Measurements from ENCODE around the gene ZNF518A.

DNA sequence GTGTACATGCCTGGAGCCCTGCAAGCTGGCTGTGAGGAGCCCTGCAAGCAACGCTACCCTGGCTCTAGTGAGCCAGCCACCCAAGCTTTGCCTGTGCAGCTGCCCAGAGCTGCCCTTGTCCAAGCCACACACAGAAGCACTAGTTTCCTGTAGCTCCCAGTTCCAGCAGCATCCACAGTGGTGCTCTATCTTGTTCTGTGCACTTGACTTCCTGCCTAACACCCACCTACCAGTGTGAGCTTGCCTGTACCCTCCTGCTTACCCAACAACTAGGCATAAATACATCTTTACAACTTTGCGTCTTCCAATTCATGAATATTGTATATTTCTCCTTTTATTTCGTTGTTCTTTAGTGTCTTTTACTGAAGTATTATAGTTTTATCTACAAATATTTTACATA lies 32.2 kb upstream of the ZNF518A start:
- TF ChIP-seq CTCF (conservative IDR thresholded peaks at IDR 0.05; ENCODE audit: low read depth, low read length) (no peak), EZH2 (IDR thresholded peaks at IDR 0.05; ENCODE audit: borderline replicate concordance, low read depth, low read length, poor library complexity, severe bottlenecking) (no peak)
